ENCODE results near the gene DYNC1H1.

DNA sequence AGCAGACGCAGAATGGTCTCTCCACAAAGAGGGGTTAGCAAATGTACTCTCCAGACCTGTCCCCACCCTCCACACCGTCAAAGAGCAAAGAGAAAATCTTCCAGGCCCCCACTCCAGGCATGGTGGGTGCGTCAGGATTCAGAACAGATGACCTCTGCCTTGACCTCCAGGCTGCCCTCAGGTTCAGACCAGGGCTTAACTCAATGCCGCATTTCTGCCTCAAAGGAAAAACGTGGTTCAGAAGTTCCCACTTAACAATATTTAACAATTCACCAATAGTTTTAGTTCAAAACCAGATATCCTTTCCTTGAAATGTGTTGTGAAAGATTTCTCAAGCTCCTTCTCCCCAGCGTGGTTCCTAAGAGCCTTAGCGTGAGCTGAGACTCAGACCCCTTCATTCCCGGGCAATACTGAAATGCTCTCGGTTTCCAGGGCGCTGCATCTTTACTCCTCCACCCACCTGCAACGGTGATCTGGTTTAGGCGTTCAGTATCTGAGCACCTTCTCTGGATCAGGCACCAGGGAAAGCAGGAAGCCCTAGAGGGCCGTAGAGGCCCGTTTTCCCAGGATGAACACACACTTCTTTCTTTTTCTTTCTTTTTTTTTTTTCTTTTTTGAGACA lies 99.5 kb downstream of the DYNC1H1 start:
- TF ChIP-seq POLR2A (IDR thresholded peaks at IDR 0.05): no peak
- TF ChIP-seq, protein P1, sequence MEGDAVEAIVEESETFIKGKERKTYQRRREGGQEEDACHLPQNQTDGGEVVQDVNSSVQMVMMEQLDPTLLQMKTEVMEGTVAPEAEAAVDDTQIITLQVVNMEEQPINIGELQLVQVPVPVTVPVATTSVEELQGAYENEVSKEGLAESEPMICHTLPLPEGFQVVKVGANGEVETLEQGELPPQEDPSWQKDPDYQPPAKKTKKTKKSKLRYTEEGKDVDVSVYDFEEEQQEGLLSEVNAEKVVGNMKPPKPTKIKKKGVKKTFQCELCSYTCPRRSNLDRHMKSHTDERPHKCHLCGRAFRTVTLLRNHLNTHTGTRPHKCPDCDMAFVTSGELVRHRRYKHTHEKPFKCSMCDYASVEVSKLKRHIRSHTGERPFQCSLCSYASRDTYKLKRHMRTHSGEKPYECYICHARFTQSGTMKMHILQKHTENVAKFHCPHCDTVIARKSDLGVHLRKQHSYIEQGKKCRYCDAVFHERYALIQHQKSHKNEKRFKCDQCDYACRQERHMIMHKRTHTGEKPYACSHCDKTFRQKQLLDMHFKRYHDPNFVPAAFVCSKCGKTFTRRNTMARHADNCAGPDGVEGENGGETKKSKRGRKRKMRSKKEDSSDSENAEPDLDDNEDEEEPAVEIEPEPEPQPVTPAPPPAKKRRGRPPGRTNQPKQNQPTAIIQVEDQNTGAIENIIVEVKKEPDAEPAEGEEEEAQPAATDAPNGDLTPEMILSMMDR (IDR thresholded peaks at IDR 0.05): no peak

Data from adrenal gland (tissue), 5 donors.